HG03039 (cell line): ENCODE results near the gene TM2D1.
"Not testable (repeated sequence)": the region's sequence is repeated elsewhere in the genome, so short reads cannot be mapped to it uniquely, and the experiment has no call there.

Experiments used
- ATAC-seq: cut with Tn5 transposase; IDR thresholded peaks from one replicate; pipeline ENCODE4 v1.9.1; 2021; ENCODE audit warnings: mild to moderate bottlenecking, moderate library complexity; ENCODE audit not compliant: unreplicated experiment

The TM2D1 gene

DNA sequence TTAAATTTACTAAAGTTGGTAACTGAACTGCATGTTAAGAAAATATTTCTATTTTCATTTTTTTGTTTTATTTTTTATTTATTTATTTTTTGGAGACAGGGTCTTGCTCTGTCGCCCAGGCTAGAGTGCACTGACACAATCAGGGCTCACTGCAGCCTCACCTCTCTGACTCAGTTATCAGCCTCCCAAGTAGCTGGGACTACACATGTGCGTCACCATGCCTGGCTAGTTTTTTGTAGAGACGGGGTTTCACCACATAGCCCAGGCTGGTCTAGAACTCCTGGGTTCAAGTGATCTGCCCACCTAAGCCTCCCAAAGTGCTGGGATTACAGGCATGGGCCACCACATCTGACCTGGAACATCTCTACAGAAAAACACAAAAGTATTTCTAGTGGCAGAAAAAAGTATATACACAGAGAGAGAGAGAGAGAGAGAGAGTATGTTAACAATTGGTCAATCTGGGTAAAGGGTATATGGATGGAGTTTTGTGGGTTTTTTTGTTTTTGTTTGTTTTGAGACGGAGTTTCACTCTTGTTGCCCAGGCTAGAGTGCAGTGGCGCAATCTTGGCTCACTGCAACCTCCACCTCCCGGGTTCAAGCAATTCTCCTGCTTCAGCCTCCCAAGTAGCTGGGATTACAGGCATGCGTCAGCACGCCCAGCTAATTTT is 5.8 kb downstream of the TM2D1 start:
- ATAC-seq = not testable (repeated sequence)

DNA sequence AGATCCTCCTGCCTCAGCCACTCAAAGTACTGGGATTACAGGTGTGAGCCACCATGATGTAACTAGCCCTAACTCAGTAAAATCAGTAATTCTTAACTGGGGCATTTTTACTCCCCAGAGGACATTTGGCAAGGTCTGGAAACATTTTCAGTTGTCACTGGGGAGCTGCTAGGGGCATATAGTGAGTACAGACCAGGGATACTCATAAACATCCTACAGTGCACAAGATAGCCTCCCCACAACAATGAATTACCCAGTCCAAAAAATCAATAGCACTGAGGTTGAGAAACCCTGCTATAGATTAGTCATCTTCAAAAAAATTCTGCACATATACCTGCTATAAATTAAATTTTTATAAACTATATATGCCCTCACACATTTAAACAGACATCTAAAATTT is 13.0 kb downstream of the TM2D1 start:
- no peak for ATAC-seq

DNA sequence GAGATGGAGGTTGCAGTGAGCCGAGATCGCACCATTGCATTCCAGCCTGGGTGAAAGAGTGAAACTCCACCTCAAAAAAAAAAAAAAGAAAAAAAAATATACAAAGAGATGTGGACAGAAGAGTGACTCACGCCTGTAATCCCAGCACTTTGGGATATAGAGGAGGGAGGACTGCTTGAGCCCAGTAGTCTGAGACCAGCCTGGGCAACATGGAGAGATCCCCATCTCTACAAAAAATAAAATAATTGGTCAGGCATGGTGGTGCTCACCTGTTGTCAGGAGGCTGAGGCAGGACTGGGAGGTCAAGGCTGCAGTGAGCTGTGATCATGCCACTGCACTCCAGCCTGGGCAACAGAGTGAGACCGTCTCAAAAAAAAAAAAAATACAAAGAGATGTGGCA is 13.7 kb downstream of the TM2D1 start:
- ATAC-seq = not testable (repeated sequence)

DNA sequence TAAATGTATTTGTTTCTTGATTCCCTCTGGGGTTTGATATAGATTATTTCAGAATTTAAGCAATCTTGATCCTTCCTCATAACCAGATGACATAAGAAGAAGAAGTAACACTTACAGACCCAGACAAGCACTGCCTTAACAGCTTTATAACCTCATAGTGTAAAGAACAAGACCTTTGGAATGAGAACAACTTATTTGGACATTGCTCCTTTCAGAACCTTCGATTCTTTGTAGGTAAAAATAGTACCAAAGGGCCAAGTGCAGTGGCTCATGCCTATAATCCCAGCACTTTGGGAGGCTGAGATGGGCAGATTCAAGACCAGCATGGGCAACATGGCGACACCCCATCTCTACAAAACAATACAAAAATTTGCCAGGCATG is 15.0 kb downstream of the TM2D1 start:
- ATAC-seq = no peak

DNA sequence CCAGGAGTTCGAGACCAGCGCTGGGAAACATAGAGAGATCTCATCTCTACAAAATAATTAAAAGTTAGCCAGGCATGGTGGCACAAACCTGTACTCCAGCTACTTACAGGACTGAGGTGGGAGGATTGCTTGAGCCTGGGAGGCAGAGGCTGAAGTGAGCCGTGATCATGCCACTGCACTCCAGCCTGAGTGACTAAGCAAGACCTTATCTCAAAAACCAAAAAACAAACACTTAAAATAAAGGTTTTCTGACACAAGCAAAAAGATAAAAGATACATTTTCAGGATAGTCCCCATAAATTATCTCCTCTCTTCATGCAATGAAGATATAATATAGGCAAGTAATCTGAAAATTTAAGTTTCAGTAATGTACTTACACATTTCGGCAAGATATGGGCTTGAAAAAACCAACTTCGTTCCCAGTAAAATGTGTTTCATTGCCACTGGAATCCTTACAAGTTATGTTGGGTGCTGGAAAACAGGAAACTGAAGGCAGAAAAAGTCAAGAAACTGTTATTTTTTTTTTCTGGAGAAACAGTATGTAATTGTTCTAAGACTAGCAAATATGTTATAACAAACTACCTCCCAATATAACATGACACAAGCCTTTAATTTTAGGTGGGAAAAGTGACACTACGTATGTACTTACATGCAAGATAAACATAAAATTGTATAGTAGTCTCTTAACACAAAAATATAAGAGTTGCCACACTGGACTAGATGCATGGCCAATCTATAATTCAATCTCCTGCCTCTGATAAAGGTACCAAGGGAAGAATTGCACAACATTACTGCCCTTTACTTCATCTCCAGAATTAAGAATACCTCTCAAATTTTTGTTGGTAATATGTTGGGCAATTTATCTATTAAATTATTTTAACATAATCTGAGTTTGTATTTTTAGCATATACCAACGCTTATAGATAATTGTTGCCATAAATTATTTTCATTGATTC is 15.7 kb downstream of the TM2D1 start:
- no peak for ATAC-seq

DNA sequence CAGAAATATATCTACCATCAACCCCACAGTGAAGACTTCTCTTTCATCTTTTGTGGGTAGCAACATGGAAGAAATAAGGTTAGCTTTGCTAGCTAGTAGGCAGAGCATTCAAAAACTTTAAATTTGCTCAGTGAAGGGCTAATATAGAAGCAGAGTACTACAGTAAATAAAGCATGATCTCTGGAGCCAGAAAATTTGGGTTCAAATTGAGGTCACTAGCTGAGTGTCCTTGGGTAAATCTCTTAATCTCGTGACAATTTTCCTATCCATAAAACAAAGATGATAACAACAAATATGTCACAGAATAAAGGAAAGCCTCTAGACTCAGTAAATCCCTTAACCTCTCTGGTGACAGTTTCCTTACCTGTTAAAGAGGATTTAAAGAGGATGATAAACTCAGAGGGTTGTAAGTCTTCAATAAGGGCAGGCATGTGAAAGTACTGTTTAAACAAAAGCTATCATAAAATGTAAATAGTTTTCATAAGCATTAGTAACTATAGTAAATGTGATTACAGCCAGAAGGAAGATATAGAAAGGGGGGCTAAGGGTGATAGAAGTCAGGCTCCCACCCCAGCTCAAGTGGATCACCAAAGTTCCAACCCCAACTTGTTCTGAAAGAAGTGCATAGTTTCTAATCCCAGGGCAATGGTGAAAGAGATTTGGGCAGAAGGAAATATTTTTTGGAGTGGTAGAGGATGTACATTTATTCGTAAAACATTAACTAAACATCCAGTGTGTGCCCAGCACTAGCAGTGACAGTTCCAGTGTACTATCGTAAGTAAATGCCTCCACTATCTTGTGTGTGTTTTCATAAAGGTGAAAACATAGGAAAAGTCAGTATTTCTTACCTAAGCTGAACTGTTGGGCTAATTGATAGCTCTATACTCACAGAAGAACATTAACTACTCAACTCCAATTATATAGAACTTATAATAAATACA is 24.8 kb downstream of the TM2D1 start:
- no peak for ATAC-seq

DNA sequence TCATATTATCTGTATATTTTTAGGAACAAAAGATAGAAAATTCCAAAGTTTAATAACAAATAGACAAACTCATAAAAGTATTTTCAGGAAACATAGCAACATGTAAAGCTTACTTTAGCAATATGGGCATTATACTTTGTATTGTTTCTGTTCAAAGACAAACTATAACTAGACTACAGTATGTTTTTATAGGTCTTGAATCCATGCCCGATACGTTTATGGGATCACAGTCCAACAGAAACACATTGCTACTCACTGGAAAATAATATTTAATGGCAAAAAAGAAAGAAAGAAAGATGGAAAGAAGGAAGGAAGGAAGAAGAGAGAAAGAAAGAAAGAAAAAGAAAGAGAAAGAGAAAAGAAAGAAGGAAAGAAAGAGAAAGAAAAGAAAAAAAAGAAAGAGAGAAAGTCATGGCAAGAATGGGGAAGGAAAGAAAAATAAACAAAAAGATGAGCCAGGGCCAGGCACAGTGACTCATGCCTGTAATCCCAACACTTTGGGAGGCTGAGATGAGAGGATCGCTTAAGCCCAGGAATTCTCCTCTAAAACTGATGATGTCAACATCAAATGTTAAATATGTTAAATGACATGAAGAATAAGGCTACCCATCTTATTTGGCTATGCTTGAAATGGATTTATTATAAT is 32.7 kb downstream of the TM2D1 start:
- no peak for ATAC-seq

DNA sequence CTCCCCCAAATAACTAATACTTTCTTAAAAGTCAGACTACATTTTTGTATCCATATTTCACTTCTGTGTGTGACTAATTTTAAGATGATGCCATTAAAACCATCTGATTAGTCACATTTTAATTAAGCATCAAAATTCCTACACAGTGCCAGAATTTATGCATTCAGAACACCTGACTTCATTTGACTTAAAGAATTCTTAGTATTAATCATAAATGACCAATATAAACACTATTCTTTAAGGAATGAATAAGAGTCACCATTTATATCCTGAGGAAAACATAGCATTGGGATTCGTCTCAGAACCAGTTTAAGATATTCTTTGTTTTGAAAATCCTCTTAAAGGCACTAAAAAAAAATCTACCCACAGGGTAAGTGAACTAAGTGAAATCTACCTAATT is 37.0 kb downstream of the TM2D1 start:
- ATAC-seq = no peak

DNA sequence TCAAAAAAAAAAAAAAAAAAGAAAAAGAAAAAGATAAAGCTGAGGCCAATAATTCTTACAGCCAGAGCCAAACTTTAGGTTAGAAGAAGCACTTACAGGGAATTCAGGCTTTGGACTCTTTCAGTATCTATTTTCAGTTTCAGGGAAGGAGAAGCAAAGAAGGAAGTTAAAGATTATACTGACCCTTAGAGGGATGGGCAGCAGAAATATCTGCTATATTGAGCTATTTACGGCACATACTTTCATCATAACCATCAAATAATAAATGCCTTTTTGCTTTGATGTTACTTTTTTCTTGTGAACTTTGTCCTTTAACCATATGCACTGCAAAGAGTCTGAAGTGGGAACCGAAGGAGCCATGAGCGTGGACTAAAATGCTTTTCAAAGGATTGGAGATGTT is 42.0 kb downstream of the TM2D1 start:
- no peak for ATAC-seq

DNA sequence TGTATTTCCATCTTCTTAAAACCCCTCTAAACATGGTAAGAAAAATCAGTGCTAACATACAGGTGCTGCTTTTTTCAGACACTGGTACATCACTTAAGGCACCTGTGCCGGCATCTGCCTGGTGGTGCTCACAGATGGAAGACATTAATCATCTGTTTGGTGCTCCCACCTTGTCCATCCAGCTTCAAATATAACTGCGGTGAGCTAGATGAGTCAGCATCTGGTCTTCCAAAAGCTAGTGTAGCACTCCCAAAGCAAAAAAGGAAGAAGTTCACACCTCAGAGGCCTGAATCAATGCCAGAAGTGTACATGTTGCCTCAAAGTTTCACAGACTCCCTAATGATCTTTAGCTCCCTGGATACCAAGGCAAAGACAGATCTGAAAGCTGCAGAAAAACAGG is 44.4 kb downstream of the TM2D1 start:
- no peak for ATAC-seq

DNA sequence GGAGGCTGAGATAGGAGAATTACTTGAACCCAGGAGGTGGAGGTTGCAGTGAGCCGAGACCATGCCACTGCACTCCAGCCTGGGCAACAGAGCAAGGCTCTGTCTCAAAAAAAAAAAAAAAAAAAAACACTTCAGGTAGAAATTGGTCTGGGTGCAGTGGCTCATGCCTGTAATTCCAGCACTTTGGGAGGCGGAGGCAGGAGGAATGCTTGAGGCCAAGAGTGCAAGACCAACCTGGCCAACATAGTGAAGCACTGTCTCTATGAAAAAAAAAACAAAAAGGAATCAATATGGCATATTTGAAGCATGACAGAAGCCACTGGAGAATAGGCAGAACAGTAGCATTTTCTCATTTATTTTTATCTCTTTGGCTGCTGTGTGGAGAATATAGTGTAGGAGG is 48.1 kb downstream of the TM2D1 start:
- ATAC-seq = not testable (repeated sequence)

DNA sequence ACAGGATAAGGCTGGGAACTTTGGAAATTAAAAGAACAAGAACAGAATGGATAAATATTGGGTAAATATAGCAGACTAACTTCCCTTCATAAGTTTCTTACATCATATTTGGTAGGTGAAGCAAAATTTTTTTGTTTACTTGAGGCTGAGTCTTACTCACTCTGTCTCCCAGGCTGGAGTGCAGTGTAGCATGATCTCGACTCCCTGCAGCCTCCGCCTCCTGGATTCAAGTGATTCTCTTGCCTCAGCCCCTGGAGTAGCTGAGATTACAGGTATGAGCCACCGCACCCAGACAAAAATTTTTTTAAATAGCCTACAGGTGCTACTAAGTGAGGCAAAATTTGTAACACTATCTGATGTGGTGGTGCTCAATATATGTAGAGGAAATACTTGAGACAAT is 50.7 kb downstream of the TM2D1 start:
- no peak for ATAC-seq

DNA sequence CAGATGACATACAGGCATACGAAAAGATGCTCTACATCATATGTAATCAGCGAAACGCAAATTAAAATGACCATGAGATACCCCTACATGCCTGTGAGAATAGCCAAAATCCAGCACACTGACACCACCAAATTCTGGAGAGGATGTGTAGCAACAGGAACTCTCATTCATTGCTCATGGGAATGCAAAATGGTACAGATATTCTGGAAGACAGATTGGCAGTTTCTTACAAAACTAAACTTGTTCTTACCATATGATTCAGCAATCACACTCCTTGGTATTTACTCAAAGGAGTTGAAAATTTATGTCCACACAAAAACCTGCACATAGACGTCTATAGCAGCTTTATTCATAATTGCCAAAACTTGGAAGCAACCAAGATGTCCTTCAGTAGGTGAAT is 52.6 kb downstream of the TM2D1 start:
- ATAC-seq = no peak

DNA sequence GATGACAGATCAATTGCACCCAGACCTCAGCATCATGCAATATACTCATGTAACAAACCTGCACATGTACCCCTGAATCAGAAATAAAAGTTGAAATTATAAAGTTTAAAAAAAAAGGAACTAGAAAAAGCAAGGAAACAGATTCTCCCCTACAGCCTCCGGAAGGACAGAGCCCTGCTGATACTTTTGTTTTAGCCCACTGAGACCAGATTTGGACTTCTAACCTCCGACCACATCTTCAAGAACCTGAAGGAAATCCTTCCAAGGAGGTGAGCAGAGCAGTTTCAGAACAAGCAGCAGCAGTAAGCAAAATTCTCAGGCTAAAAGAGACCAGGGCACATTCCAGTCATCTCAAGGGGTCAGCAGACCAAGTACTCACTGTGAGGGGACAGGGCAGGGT is 54.5 kb downstream of the TM2D1 start:
- ATAC-seq = no peak

DNA sequence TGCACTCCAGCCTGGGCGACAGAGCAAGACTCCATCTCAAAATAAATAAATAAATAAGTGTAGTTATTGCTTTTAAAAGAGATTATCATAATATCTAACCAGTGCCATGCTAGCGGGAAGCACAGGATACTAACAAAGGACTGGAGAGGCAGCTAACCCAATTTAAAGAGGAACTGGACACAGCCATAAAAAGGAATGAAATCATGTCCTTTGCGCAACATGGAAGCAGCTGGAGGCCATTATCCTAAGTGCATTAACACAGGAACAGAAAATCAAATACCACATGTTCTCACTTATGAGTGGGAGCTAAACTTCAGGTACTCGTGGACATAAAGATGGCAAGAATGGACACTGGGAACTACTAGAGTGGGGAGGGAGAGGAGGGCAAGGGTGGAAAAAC is 54.9 kb downstream of the TM2D1 start:
- no peak for ATAC-seq

DNA sequence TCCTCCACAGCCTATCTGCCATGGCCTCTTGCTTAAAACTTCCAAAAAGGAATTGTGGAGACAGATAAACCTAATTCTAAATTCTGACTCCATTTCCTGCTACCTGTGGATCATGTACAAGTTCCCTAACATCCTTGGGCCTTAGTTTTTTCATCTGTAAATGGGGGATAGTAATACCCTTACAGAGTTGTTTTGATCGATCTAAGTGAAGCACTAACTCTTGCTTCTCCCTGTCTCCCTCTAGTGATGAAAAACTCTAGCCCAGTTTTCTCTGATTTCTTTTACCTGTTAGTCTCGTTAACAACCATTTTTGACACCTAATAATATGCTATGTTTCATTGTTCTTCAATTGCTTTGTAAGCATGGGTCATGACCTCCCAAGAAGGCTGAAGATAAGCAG is 65.9 kb downstream of the TM2D1 start:
- ATAC-seq = no peak

DNA sequence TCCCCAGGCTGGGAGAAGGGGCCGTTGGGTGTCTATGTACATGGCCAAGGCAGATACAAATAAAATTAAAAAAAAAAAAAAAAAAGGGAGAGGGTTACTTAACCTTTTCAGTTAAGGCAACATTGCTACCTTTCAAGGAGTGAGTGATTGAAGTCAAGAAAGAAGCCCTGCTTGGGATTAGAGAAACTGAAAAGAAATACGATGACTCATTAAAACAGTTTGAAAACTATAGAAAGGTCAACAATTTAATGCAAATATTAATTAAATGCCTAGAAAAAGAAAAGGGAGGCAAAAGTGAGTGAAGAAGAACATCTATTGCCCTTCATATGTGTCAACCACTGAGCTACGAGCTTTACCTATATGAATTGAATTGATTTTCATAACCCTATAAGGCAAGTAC is 69.5 kb downstream of the TM2D1 start:
- no peak for ATAC-seq

DNA sequence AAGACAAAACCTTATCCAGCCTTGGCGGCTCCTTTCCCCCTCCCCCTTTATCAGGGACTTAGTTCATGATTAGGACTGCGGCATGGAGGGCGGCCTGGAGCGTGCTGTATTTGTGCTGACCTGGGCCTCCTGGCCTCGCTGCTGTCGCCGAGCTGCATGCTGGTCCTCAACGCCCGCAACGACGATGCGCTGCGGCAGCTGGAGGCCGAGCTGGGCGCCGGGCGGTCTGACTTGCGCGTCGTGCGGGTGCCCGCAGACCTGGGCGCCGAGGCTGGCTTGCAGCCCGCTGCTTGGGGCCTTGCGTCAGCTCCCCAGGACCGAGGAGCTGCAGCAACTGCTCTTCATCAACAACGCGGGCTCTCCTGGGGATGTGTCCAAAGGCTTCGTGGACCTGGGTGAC is 70.9 kb downstream of the TM2D1 start:
- ATAC-seq = no peak

DNA sequence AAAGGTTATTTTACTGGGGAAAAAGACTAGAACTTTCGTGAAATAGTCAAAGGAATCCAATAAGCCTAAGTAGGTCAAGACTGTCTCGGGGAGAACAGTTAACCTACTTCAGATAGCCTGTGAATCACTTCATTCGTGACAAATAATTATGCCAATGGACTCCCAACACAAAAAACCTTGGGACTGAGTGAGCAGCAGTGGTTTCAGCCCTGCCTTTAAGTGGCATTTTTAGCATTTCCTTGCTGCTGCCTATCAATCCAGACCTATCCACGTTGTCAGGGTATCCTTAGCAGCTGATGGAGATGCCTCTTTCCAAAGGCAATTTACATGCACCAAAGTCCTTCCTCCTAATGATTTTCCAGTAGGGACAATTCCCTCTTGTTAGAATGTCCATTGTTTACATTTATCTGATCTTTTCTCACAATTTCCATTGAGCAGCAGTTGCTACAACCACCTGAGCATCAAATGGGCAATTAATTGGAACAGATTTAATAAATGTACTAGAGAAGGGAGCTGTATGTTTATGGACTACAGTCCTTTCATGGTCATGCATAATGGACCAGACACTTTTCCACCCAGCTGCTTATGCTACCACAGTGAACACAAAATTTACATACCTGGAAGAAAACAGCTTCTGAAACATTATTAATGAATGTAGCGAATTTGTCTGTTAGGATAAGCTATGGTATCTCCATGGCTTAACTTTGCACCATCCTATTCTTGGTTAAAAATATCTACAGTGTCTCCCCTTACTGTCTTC is 75.8 kb downstream of the TM2D1 start:
- ATAC-seq = no peak

DNA sequence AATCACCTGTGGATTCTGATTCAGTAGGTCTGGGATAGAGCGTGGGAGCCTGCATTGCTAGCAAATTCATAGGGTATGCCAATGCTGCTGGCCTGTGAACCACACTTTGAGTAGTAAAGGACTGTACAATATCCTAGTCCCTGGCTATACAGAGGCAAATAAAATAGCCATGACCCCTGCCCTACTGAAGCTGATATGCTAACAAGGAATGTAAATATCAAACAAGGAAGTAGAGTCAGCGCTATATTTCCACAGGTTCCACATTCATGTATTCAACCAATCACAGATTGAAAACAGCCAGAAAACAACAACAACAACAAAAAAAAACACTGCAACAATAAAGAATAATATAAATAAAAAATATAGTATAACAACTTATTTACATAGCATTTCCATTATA is 77.8 kb downstream of the TM2D1 start:
- ATAC-seq = no peak
